ENCODE results near the gene ZWINT.

Gene ZWINT

DNA sequence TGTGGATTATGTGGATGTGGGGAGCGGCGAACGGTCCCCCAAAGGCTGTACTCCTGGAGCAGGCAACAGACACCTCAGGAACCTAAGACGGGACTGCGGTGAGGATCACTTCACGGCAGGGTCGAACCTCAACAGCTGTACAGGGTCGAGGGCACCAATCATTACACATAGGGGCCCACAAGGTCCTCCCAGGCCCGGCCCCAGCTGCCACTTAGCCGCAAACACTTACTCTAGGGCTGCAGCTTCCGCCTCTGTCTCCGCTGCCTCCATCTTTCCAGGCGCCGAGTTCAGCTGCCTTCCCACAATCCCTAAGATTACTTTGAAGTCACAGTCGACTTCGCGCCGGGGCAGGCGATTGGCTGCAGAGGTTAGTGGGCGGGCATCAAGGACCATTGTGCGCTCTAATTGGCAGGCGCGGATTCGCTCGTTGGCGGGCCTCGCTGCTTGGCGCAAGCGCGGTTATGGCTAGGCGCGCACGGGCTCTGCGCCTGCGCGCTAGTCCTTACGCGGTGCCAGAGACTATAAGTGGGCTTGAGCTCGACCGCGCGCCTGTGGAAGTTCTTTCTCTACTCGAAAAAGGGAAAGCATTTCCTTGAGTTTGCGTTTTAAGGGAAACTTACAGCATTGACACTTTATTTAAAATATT, at the start of gene ZWINT:
Gene ZWINT, minus strand, starts transcription at position 293 of the 646 bp plus-strand sequence. Its CDS starts 23 bp downstream, at position 270.
- peak; percentile 84 for DNase-seq

- no peak for DNase-seq
These were observed 22.7 kb upstream of the ZWINT start for GRCh38 chr10:56383806-56384205.

DNA sequence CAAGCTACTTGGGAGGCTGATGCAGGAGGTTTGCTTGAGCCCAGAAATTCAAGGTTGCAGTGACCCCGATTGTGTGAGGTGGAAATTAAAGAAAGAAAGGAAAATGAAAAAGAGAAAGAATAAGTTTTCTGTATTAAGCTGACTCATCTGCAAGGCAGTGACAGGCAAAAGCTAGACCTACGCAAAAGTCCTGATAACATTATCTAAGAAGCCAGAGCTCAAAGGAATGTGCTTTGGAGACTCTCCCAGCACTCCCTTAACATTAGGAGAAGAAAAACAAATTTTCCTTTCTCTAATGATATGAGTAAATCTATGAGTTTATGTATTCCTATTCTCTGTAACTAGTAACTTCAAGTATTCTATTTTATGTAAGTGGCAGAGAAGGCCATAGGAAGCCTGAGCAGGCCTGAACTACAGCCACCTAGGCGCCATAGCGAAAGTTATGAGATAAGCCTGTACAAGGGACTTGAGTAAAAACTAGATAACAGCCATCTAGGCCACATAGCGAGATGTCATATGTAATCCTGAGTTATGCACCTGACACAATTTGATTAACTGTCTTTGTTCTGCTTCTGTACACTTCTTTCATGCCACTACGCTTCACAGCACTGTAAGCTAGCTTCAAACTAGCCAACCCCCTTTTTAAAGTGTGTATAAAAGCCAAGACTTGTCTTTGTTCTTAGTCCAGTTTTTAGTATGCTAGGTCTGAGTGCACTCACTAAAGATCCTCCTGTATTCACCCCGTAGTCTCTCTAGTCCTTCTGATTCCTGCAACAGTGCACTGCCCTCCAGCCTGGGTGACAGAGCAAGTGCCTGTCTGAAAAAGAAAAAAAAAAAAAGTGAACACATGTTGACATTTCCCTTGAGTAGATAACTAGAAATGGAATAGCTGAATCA, 9.4 kb upstream of the ZWINT start:
- peak; percentile 0 for DNase-seq

- DNase-seq: no peak
These were observed 484 bp downstream of the ZWINT start for GRCh38 chr10:56360583-56360966.

GRCh38 chr10:56359837-56360236, 1.2 kb downstream of the ZWINT start:
- DNase-seq: no peak

DNA sequence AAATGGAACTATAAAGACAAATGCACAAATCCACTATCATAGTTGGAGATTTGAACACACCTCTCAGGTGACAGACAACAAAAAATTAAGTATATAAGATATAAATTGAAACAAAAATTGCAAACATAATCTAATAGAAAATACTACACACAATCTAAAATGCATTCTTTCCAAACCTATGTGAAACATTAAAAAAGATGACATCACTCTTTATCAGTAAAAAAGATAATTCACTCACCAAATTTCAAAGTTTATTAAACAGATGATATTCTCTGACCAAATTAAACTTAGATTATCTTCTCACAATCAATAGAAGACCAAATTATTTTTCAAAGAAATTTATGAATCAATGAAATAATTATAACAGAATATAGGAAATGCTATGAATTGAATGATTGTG, 4.0 kb downstream of the ZWINT start:
- DNase-seq: no peak

DNA sequence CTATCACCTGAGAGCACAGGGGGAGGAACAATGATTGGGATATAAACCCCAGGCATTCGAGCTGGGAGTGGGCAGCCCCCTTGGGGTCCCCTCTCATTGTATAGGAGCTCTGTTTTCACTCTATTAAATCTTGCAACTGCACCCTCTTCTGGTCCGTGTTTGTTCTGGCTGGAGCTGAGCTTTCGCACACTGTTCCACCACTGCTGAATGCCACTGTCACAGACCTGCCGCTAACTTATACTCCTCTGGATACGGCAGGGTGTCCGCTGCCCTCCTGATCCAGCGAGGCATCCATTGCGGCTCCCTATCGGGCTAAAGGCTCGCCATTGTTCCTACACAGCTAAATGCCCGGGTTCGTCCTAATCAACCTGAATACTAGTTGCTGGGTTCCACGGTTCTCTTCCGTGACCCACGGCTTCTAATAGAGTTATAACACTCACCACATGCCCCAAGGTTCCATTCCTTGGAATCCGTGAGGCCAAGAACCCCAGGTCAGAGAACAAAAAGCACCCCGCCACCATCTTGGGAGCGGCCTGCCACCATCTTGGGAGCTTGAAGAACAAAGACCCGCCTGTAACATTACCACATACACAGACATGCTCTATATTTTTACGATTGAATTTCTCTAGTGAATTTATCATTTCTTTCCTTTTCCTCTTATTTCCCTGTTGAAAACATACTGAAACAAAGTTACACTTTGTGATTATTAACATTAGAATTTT, 9.0 kb downstream of the ZWINT start:
- DNase-seq: no peak

DNA sequence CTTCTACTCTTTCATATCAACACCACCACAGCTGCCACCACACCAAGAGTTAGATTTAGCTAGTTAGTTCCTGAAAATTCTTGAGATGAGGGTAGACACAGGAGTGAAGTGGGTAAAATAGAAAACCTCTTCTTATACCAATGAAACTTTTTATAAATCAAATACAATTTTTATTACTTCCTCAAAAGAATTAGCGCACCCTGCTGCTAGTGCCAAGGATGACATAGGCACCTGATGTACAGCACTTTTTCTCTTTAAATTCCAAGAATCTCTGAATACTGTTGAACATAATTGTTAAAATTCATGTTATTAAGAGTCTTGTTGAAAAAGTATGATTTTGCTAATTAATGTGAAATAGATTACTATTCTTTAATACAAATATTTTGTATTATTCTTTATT, 11.4 kb downstream of the ZWINT start:
- DNase-seq: no peak

GRCh38 chr10:56348101-56348500, 13.0 kb downstream of the ZWINT start:
- DNase-seq: no peak

- no peak for DNase-seq
These were observed 14.1 kb downstream of the ZWINT start for GRCh38 chr10:56346845-56347415.

- no peak for DNase-seq
These were observed 19.4 kb downstream of the ZWINT start for GRCh38 chr10:56341612-56342011.

DNA sequence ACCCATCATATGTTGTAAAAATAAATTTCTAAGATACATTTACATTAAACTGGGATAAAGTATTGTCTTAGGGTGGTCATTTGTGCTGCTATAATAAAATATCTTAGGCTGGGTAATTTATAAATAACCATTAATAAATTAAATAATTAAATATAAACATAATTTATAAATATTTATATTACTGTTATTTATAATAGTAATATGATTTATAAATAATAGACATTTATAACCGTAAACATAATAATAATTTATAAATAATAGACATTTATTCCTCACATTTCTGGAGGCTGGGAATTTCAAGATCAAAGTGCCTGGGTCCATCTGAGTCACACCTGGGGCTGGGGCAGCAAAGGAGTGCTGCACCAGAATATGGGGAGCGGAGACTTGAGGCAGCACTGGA, 31.1 kb downstream of the ZWINT start:
- DNase-seq: no peak

DNA sequence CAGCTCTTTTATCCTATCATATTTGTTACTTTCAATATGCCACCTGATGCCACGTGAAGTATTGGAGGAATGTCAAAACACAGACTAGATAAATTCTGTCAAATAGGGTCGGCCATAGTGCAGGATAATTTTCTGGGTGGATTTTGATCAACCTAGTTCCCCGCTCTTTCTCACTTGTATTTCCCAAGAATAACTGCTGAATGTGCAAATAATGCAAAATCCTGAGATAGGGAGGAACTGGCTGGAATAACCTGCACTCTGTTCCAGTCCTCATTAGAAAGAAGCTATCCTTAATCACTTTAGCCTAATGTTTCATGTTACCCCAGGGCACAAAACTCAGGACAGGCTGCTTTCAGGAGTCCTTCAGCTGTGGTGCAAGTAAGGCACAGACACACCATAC, 33.9 kb downstream of the ZWINT start:
- no peak for DNase-seq

GRCh38 chr10:56319386-56319785, 41.7 kb downstream of the ZWINT start:
- no peak for DNase-seq

DNA sequence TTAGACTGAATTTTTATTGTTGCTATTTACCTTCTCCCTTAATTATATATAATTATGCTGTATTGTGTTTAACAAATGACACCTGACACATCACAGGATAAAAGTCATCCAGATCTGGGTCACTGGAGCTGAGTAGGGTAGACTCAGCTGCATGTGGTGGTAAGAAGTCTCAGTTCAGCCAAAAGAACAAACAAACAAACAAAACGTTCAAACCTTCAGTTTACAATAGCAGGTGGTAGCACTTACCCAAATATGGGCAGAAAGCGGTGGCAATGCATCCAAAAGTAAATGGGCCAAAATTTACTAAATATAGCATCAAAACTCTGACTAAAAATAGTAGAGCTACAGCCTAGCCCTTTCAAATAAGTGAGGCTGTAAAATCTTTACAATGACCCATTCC, 42.2 kb downstream of the ZWINT start:
- DNase-seq: no peak

- no peak for DNase-seq
These were observed 43.5 kb downstream of the ZWINT start for GRCh38 chr10:56317603-56318002.

DNA sequence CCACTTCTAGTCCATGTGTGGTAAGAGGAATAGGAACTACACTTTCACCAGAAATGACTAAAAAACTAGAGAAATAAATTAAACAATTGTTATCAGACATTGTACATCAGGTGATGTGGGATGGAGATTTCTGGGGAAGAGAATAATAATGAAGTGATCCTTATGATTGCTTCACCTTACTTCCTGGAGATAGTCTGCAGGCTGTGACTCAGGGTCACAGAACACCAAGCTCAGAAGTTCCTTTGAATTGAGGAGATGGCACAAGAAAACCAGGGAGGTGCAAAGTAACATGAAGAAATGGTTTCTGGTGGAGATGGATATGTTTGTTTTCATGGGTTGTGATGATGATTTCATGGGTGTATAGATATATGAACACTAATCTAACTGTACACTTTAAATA, 44.5 kb downstream of the ZWINT start:
- DNase-seq: no peak
